ENCODE data around the gene MITF. TPM values are rescaled to one million over a fixed set of nuclear protein-coding genes. Genes with fewer than 3 reads are reported as not detected.

MITF gene
- total and polyA plus RNA-seq, 2 donors (not counting 1 experiment from before 2014, with no cell fraction given) = 0.10 TPM; not detected in 1

DNA sequence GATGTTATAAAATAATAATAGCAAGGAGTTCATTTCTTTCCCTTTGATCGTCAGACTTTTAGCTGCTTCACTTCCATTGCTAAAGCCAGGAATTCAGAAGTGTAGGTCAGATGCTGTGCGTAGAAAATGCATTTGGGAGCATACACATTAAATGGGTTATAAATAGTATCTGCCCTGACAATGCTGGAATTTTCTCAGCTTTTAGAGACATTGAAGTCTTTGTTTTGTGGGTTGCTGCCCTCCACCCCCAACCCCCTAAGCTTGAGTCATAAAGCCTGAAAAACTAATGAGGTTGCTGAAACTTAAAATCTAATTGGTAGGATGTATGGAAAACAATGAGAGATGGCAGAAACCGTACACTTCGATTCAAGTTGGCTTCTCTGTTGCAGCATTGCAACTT, 81.9 kb downstream of the MITF start:
- CTCF ChIA-PET = no interaction called here
- no peak overlapping the region for H2AFZ ChIP-seq (ENCODE audit: insufficient read depth, low read depth, low read length, poor library complexity, severe bottlenecking)
- H3K4me1 ChIP-seq (ENCODE audit: control insufficient read depth in 2 of 2, insufficient read depth in 2 of 2, low read length in 2 of 2) = no peaks in the 10 kb centered on the region
- H3K4me2 ChIP-seq (replicated peaks; ENCODE audit: low read depth, low read length, poor library complexity, severe bottlenecking) = no peak overlapping the region
- H3K9me3 ChIP-seq (ENCODE audit: control extremely low read depth in 1 of 3, control insufficient read depth in 2 of 3, insufficient read depth in 1 of 3, low read length in 2 of 3) = peaks cover 0 to 7% (median 0%) of the 10 kb centered on the region in 3 donors
- H3K4me3 ChIP-seq (ENCODE audit: control extremely low read depth in 1 of 5, extremely low read depth in 1 of 5, insufficient read depth in 1 of 5, low read depth in 2 of 5, low read length in 4 of 5) = no peak overlapping the region
- no peaks in the 10 kb centered on the region for H4K20me1 ChIP-seq (ENCODE audit: control insufficient read depth, insufficient read depth, low read length, poor library complexity, severe bottlenecking)
- H3K27ac ChIP-seq (ENCODE audit: low read length in 2 of 2) = no peak overlapping the region
- H3K36me3 ChIP-seq (replicated peaks in 1 of 2; ENCODE audit: control extremely low read depth in 1 of 2, control insufficient read depth in 1 of 2, extremely low read depth in 1 of 2, insufficient read depth in 2 of 2, low read length in 1 of 2) = no peaks in the 10 kb centered on the region
- H3K9ac ChIP-seq (ENCODE audit: low read length) = no peak overlapping the region
- DNase-seq (no peak), ATAC-seq (ENCODE audit: low read depth) (no peak)
- POLR2A ChIA-PET = no interaction called here
- Mint-ChIP-seq H3K4me3 (no peak overlapping the region), H3K27me3 (peaks cover 4% of the 10 kb centered on the region), H3K9me3 (ENCODE audit: insufficient read depth) (peaks cover 2% of the 10 kb centered on the region), H3K27ac (no peak overlapping the region), H3K4me1 (no peaks in the 10 kb centered on the region)
- no CpG with 5 or more reads among the region's 4 CpGs for WGBS (ENCODE audit: insufficient coverage)
- intact Hi-C loops (cut with micrococcal nuclease) = no loop called here
- no peaks in the 10 kb centered on the region for H3K27me3 ChIP-seq (replicated peaks in 1 of 4; ENCODE audit: control extremely low read depth in 1 of 4, control insufficient read depth in 3 of 4, insufficient read depth in 4 of 4, low read length in 3 of 4)
- no peaks in the 10 kb centered on the region for H3K79me2 ChIP-seq (ENCODE audit: control insufficient read depth, insufficient read depth, low read length)
- TF ChIP-seq EZH2 (IDR thresholded peaks at IDR 0.05; ENCODE audit: borderline replicate concordance, insufficient read depth, low read depth, low read length, poor library complexity, severe bottlenecking) (no peak), CTCF (IDR thresholded peaks at IDR 0.05) (no peak)

GRCh38 chr3:69823743-69824142, 84.5 kb downstream of the MITF start:
- H4K20me1 ChIP-seq (ENCODE audit: control insufficient read depth, insufficient read depth, low read length, poor library complexity, severe bottlenecking) = no peaks in the 10 kb centered on the region
- Mint-ChIP-seq H3K9me3 (ENCODE audit: insufficient read depth) (peaks cover 2% of the 10 kb centered on the region), H3K4me3 (no peak overlapping the region), H3K4me1 (no peaks in the 10 kb centered on the region), H3K27ac (no peak overlapping the region), H3K27me3 (no peaks in the 10 kb centered on the region)
- H2AFZ ChIP-seq (ENCODE audit: insufficient read depth, low read depth, low read length, poor library complexity, severe bottlenecking) = no peak overlapping the region
- no peaks in the 10 kb centered on the region for H3K4me1 ChIP-seq (ENCODE audit: control insufficient read depth in 2 of 2, insufficient read depth in 2 of 2, low read length in 2 of 2)
- no peak overlapping the region for H3K27ac ChIP-seq (ENCODE audit: low read length in 2 of 2)
- DNase-seq = no peak
- no CpG with 5 or more reads among the region's 1 CpG for WGBS (ENCODE audit: insufficient coverage)
- POLR2A ChIA-PET = no interaction called here
- no peak for ATAC-seq (ENCODE audit: low read depth)
- CTCF ChIA-PET = no interaction called here
- no peaks in the 10 kb centered on the region for H3K79me2 ChIP-seq (ENCODE audit: control insufficient read depth, insufficient read depth, low read length)
- no peaks in the 10 kb centered on the region for H3K36me3 ChIP-seq (replicated peaks in 1 of 2; ENCODE audit: control extremely low read depth in 1 of 2, control insufficient read depth in 1 of 2, extremely low read depth in 1 of 2, insufficient read depth in 2 of 2, low read length in 1 of 2)
- no peak overlapping the region for H3K4me3 ChIP-seq (ENCODE audit: control extremely low read depth in 1 of 5, extremely low read depth in 1 of 5, insufficient read depth in 1 of 5, low read depth in 2 of 5, low read length in 4 of 5)
- no peak overlapping the region for H3K4me2 ChIP-seq (replicated peaks; ENCODE audit: low read depth, low read length, poor library complexity, severe bottlenecking)
- no peaks in the 10 kb centered on the region for H3K27me3 ChIP-seq (replicated peaks in 1 of 4; ENCODE audit: control extremely low read depth in 1 of 4, control insufficient read depth in 3 of 4, insufficient read depth in 4 of 4, low read length in 3 of 4)
- TF ChIP-seq CTCF (IDR thresholded peaks at IDR 0.05) (no peak), EZH2 (IDR thresholded peaks at IDR 0.05; ENCODE audit: borderline replicate concordance, insufficient read depth, low read depth, low read length, poor library complexity, severe bottlenecking) (no peak)
- H3K9ac ChIP-seq (ENCODE audit: low read length) = no peak overlapping the region
- H3K9me3 ChIP-seq (ENCODE audit: control extremely low read depth in 1 of 3, control insufficient read depth in 2 of 3, insufficient read depth in 1 of 3, low read length in 2 of 3) = peaks cover 0 to 7% (median 0%) of the 10 kb centered on the region in 3 donors
- intact Hi-C loops (cut with micrococcal nuclease) = no loop called here
